Keratinocyte (primary cell): ENCODE measurements around the gene CACNA1C. TPM values are rescaled to one million over a fixed set of nuclear protein-coding genes. Genes with fewer than 3 reads are reported as not detected.

Source experiments
- DNase-seq: peaks from one replicate; pipeline ENCODE4 v3.0.0-alpha.2; 2011; ENCODE audit warnings: low read depth, missing footprints, low spot score
- FAIRE-seq: peaks from 2 replicates; lab custom pipeline; 2011; peaks lifted over from hg19 to GRCh38; lab: Jason Lieb, UNC
- H2AFZ ChIP-seq: 2 replicates; pipeline ENCODE4 v1.6.0; 2012; ENCODE audit warnings: low read length, control low read depth, inconsistent platforms; ENCODE audit not compliant: control insufficient read depth
- H3K27ac ChIP-seq: 2 replicates; pipeline ENCODE4 v1.5.1; 2011; ENCODE audit warnings: low read length; ENCODE audit not compliant: control insufficient read depth, insufficient read depth
- H3K27me3 ChIP-seq: 3 replicates; pipeline ENCODE4 v1.6.0; 2011; ENCODE audit warnings: low read length; ENCODE audit not compliant: control insufficient read depth, insufficient read depth; ENCODE audit errors: extremely low read depth
- H3K36me3 ChIP-seq, 2 experiments: 2 replicates in 1 of 2; 3 replicates in 1 of 2; pipeline ENCODE4 v1.5.1; 2011; ENCODE audit warnings: low read length in 2 of 2, mild to moderate bottlenecking in 1 of 2; ENCODE audit not compliant: control insufficient read depth in 2 of 2, insufficient read depth in 2 of 2; ENCODE audit errors: extremely low read depth in 1 of 2
- H3K4me1 ChIP-seq: 3 replicates; pipeline ENCODE4 v1.5.1; 2011; ENCODE audit warnings: low read length; ENCODE audit not compliant: control insufficient read depth, insufficient read depth; ENCODE audit errors: extremely low read depth
- H3K4me2 ChIP-seq: 3 replicates; pipeline ENCODE4 v1.6.0; 2011; ENCODE audit warnings: low read depth, low read length; ENCODE audit not compliant: control insufficient read depth, insufficient read depth; ENCODE audit errors: extremely low read depth
- H3K4me3 ChIP-seq, 3 experiments: fragments of 200-600 bp in 1 of 3; sonication (generic) in 1 of 3; 2 replicates in 2 of 3; 3 replicates in 1 of 3; pipeline ENCODE4 v1.5.1; 2011 to 2016; ENCODE audit warnings: low read length in 3 of 3, mild to moderate bottlenecking in 3 of 3, control low read depth in 2 of 3, inconsistent platforms in 1 of 3, low read depth in 1 of 3, mixed read lengths in 1 of 3, mixed run types in 1 of 3, moderate library complexity in 1 of 3; ENCODE audit not compliant: control insufficient read depth in 2 of 3, insufficient read depth in 2 of 3; ENCODE audit errors: extremely low read depth in 1 of 3
- H3K79me2 ChIP-seq: 2 replicates; pipeline ENCODE4 v1.6.0; 2012; ENCODE audit warnings: low read length; ENCODE audit not compliant: control insufficient read depth, insufficient read depth
- H3K9ac ChIP-seq: 3 replicates; pipeline ENCODE4 v1.6.0; 2011; ENCODE audit warnings: low read length; ENCODE audit not compliant: control insufficient read depth, insufficient read depth; ENCODE audit errors: extremely low read depth
- H3K9me1 ChIP-seq: 3 replicates; pipeline ENCODE4 v1.6.0; 2011; ENCODE audit warnings: low read length; ENCODE audit not compliant: control insufficient read depth, insufficient read depth; ENCODE audit errors: extremely low read depth
- H3K9me3 ChIP-seq: 2 replicates; pipeline ENCODE4 v1.5.1; 2012; ENCODE audit warnings: low read depth, low read length; ENCODE audit not compliant: control insufficient read depth
- H4K20me1 ChIP-seq: 3 replicates; pipeline ENCODE4 v1.6.0; 2011; ENCODE audit warnings: low read length; ENCODE audit not compliant: control insufficient read depth, insufficient read depth; ENCODE audit errors: extremely low read depth
- CTCF ChIP-seq, 3 experiments: IDR thresholded peaks in 1 of 3; conservative IDR thresholded peaks in 1 of 3; optimal IDR thresholded peaks in 1 of 3; 2 replicates in 2 of 3; 3 replicates in 1 of 3; pipeline versions ENCODE3 to v1.5.1; 2011; ENCODE audit warnings: low read length in 3 of 3, mild to moderate bottlenecking in 3 of 3, moderate library complexity in 2 of 3, control low read depth in 1 of 3, inconsistent platforms in 1 of 3; ENCODE audit not compliant: insufficient read depth in 2 of 3; ENCODE audit errors: extremely low read depth in 1 of 3
- EZH2 ChIP-seq: IDR thresholded peaks from one replicate; pipeline ENCODE4 v1.6.1; 2012; ENCODE audit warnings: inconsistent platforms, mild to moderate bottlenecking, low read length, moderate library complexity
- dilution Hi-C: fragments of 300-500 bp; cut with MboI; formaldehyde crosslinking; loops from one replicate; pipeline ENCODE4 v1.7.0; 2020; ENCODE audit warnings: low sequenced_read_pairs; ENCODE audit not compliant: extremely low pct_ligation_motif_present
- polyA plus RNA-seq, 5 experiments: library from polyadenylated mRNA; depleted of rRNA in 3 of 5; stranded (reverse) in 3 of 5; stranded (forward) in 1 of 5; unstranded in 1 of 5; fragments of >200 nt; gene quantifications; 1 replicate in 1 of 5; 2 replicates in 3 of 5; 3 replicates in 1 of 5; pipeline versions ENCODE4 v1.2.1 to v1.2.3, GENCODE V29; 2011 to 2012; ENCODE audit warnings: missing spikeins in 2 of 5, low read depth in 1 of 5, low replicate concordance in 1 of 5

Gene CACNA1C
- polyA plus RNA-seq, 1 donor (not counting 4 experiments of a cell fraction or from before 2014, with no cell fraction given): not detected

GRCh38 chr12:2319737-2320506 lies 267.1 kb downstream of the CACNA1C start:
- Histone ChIP-seq H3K9me1 (no peaks in the 10 kb centered on the region), H3K9me3 (no peaks in the 10 kb centered on the region), H4K20me1 (no peaks in the 10 kb centered on the region), H3K27me3 (peaks cover 4% of the 10 kb centered on the region), H3K27ac (no peak overlapping the region), H3K79me2 (no peaks in the 10 kb centered on the region), H3K4me1 (no peaks in the 10 kb centered on the region), H3K9ac (no peak overlapping the region), H3K4me3 (no peak overlapping the region), H3K36me3 (no peaks in the 10 kb centered on the region), H3K4me2 (no peak overlapping the region), H2AFZ (no peak overlapping the region)
- no peak for FAIRE-seq
- DNase-seq: no peak
- TF ChIP-seq CTCF (optimal IDR thresholded peaks at IDR 0.05 in 1 of 3, IDR thresholded peaks at IDR 0.05 in 1 of 3, conservative IDR thresholded peaks at IDR 0.05 in 1 of 3; ENCODE audit: extremely low read depth in 1 of 3, insufficient read depth in 2 of 3, low read length in 3 of 3) (no peak), EZH2 (no peak)
- dilution Hi-C loops: no loop called here

GRCh38 chr12:2320841-2321240 lies 268.1 kb downstream of the CACNA1C start:
- Histone ChIP-seq H3K4me3 (no peak overlapping the region), H3K27me3 (peaks cover 9% of the 10 kb centered on the region), H3K4me1 (no peaks in the 10 kb centered on the region), H3K9me1 (no peaks in the 10 kb centered on the region), H3K36me3 (no peaks in the 10 kb centered on the region), H3K9ac (no peak overlapping the region), H3K27ac (no peak overlapping the region), H3K4me2 (no peak overlapping the region), H3K9me3 (no peaks in the 10 kb centered on the region), H3K79me2 (no peaks in the 10 kb centered on the region), H4K20me1 (no peaks in the 10 kb centered on the region), H2AFZ (no peak overlapping the region)
- DNase-seq (no peak), FAIRE-seq (no peak)
- dilution Hi-C loops: no loop called here
- TF ChIP-seq EZH2: no peak
- no peak for TF ChIP-seq CTCF (optimal IDR thresholded peaks at IDR 0.05 in 1 of 3, IDR thresholded peaks at IDR 0.05 in 1 of 3, conservative IDR thresholded peaks at IDR 0.05 in 1 of 3; ENCODE audit: extremely low read depth in 1 of 3, insufficient read depth in 2 of 3, low read length in 3 of 3)
